UCSD-AML1 (cell line): Measurements from ENCODE around the gene LRRC3.

Experiments used
- DNase-seq: peaks from one replicate; lab custom pipeline; 2025; ENCODE audit not compliant: unreplicated experiment; lab: John Stamatoyannopoulos, UW

Gene LRRC3

DNA sequence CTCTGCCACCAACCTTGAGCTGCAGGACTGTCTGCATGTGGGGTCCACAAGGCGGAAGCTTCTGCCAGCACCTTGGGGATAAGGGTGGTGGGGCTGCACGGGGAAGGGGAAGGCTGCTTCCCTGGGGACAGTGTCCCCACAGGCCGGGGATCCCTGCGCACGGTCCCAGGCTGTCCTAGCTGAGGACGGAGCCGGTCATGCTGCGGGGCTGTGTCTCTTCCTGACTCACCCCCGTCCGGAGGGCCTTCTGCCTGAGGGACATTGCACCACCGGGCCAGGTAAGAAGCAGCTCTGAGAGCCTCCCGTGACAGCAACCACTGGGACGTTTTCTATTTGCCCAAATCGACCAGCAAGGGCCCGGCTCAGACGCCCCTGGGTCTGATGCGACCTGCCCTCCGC lies 54.8 kb downstream of the LRRC3 start:
- no peak for DNase-seq

GRCh38 chr21:44510508-44511218 lies 55.4 kb downstream of the LRRC3 start:
- peak; percentile 53 for DNase-seq

- DNase-seq: no peak
These were observed 56.1 kb downstream of the LRRC3 start for GRCh38 chr21:44511219-44511937.
